SK-N-SH (cell line): ENCODE results near the gene MEFV. TPM values are rescaled to one million over a fixed set of nuclear protein-coding genes. Genes with fewer than 3 reads are reported as not detected.

Experiments
- CTCF ChIA-PET: fragments of 300-600, 350-600 bp; formaldehyde crosslinking; extraction: SDS; loops from one replicate; lab custom pipeline; 2021; lab: Yijun Ruan, JAX
- POLR2A ChIA-PET: fragments of 350-600 bp; sonication (Branson Sonifier 250); formaldehyde crosslinking; extraction: SDS; loops from one replicate; lab custom pipeline; 2020; ENCODE audit warnings: antibody characterized with exemption, inconsistent platforms; lab: Yijun Ruan, JAX
- DNase-seq: peaks from one replicate; pipeline ENCODE4 v3.0.0; 2012
- H2AFZ ChIP-seq: fragments of 200-600 bp; sonication (generic); 2 replicates; pipeline ENCODE4 v1.8.1; 2016; ENCODE audit warnings: antibody characterized with exemption, mild to moderate bottlenecking, low read depth
- H3F3A ChIP-seq: fragments of 200-600 bp; sonication (generic); replicated peaks from 2 replicates; pipeline ENCODE3; 2016; ENCODE audit warnings: antibody characterized with exemption, mild to moderate bottlenecking; ENCODE audit not compliant: insufficient read depth
- H3K27ac ChIP-seq, 2 experiments: fragments of 200-500 bp in 1 of 2; fragments of 200-600 bp in 1 of 2; sonication (Bioruptor generic) in 1 of 2; sonication (generic), shearing (Covaris generic) in 1 of 2; 2 replicates each; pipeline versions ENCODE4 v1.5.1 to v1.6.1; 2014 to 2016; ENCODE audit warnings: low read depth in 2 of 2, inconsistent platforms in 1 of 2, low read length in 1 of 2, mild to moderate bottlenecking in 1 of 2, mixed read lengths in 1 of 2
- H3K27me3 ChIP-seq: fragments of 200-600 bp; sonication (generic), shearing (Covaris generic); 2 replicates; pipeline ENCODE4 v1.6.1; 2016; ENCODE audit warnings: mixed run types; ENCODE audit not compliant: insufficient read depth
- H3K36me3 ChIP-seq, 2 experiments: fragments of 200-500 bp in 1 of 2; fragments of 200-600 bp in 1 of 2; sonication (Bioruptor generic) in 1 of 2; sonication (generic) in 1 of 2; replicated peaks in 1 of 2; 2 replicates each; pipeline versions ENCODE3 to v1.5.1; 2014 to 2016; ENCODE audit warnings: low read length in 1 of 2, mild to moderate bottlenecking in 1 of 2; ENCODE audit not compliant: insufficient read depth in 2 of 2, control insufficient read depth in 1 of 2
- H3K4me1 ChIP-seq, 2 experiments: fragments of 200-500 bp in 1 of 2; fragments of 200-600 bp in 1 of 2; sonication (Bioruptor generic) in 1 of 2; sonication (generic), shearing (Covaris generic) in 1 of 2; 2 replicates each; pipeline versions ENCODE4 v1.5.1 to v1.6.1; 2014 to 2016; ENCODE audit warnings: low read depth in 1 of 2, low read length in 1 of 2, mixed run types in 1 of 2; ENCODE audit not compliant: insufficient read depth in 2 of 2, control insufficient read depth in 1 of 2
- H3K4me2 ChIP-seq: fragments of 200-600 bp; sonication (generic), shearing (Covaris generic); 2 replicates; pipeline ENCODE4 v1.6.1; 2017; ENCODE audit warnings: mixed run types
- H3K4me3 ChIP-seq, 2 experiments: fragments of 200-500 bp in 1 of 2; fragments of 200-600 bp in 1 of 2; sonication (Bioruptor generic) in 1 of 2; sonication (generic), shearing (Covaris generic) in 1 of 2; 2 replicates each; pipeline versions ENCODE4 v1.5.1 to v1.8.1; 2014 to 2016; ENCODE audit warnings: low read depth in 2 of 2, inconsistent platforms in 1 of 2, low read length in 1 of 2, mild to moderate bottlenecking in 1 of 2, mixed read lengths in 1 of 2, moderate library complexity in 1 of 2
- H3K79me2 ChIP-seq: fragments of 200-600 bp; sonication (generic); 2 replicates; pipeline ENCODE4 v1.8.1; 2017; ENCODE audit warnings: mild to moderate bottlenecking; ENCODE audit not compliant: insufficient read depth
- H3K9ac ChIP-seq: fragments of 200-600 bp; sonication (generic); 2 replicates; pipeline ENCODE4 v1.6.1; 2017; ENCODE audit warnings: mixed run types
- H3K9me2 ChIP-seq: fragments of 200-600 bp; sonication (generic); 2 replicates; pipeline ENCODE4 v1.6.1; 2017; ENCODE audit warnings: mixed run types
- H3K9me3 ChIP-seq: fragments of 200-600 bp; sonication (generic); 2 replicates; pipeline ENCODE4 v1.6.1; 2017; ENCODE audit warnings: mixed run types, mild to moderate bottlenecking, moderate library complexity
- H4K20me1 ChIP-seq: fragments of 200-600 bp; sonication (generic); 2 replicates; pipeline ENCODE4 v1.6.1; 2017; ENCODE audit warnings: mild to moderate bottlenecking, mixed run types; ENCODE audit not compliant: insufficient read depth
- CHD2 ChIP-seq: fragments of 150-350 bp; IDR thresholded peaks from 2 replicates; pipeline ENCODE4 v1.6.1; 2018; ENCODE audit warnings: low read length; ENCODE audit not compliant: partially characterized antibody
- ELF1 ChIP-seq: IDR thresholded peaks from 2 replicates; pipeline ENCODE4 v1.4.0; 2012
- EZH2phosphoT487 ChIP-seq: fragments of 200-600 bp; sonication (generic); IDR thresholded peaks from 2 replicates; pipeline ENCODE4 v1.6.1; 2017; ENCODE audit warnings: low read depth, mixed run types, mild to moderate bottlenecking, antibody characterized with exemption, moderate library complexity, borderline replicate concordance
- FOSL2 ChIP-seq: IDR thresholded peaks from 2 replicates; pipeline ENCODE4 v1.4.0; 2012; ENCODE audit warnings: low read depth, mild to moderate bottlenecking, moderate library complexity, borderline replicate concordance
- GABPA ChIP-seq: IDR thresholded peaks from 2 replicates; pipeline ENCODE4 v1.4.0; 2012; ENCODE audit warnings: low read depth, mild to moderate bottlenecking
- MEF2A ChIP-seq: IDR thresholded peaks from 2 replicates; pipeline ENCODE4 v1.4.0; 2012; ENCODE audit warnings: low read depth, borderline replicate concordance
- MXI1 ChIP-seq: IDR thresholded peaks from 2 replicates; pipeline ENCODE4 v1.6.1; 2012; ENCODE audit warnings: mild to moderate bottlenecking, low read depth, low read length, improper control_type of control experiment
- NFIC ChIP-seq: IDR thresholded peaks from 2 replicates; pipeline ENCODE4 v1.4.0; 2012; ENCODE audit warnings: borderline replicate concordance
- NRF1 ChIP-seq: IDR thresholded peaks from 2 replicates; pipeline ENCODE4 v1.6.1; 2012; ENCODE audit warnings: low read depth, mild to moderate bottlenecking, low read length
- RCOR1 ChIP-seq: fragments of 150-350 bp; IDR thresholded peaks from 2 replicates; pipeline ENCODE4 v1.6.1; 2017; ENCODE audit warnings: antibody characterized with exemption, low read length
- RXRA ChIP-seq: IDR thresholded peaks from 2 replicates; pipeline ENCODE4 v1.4.0; 2012; ENCODE audit warnings: low read depth, mild to moderate bottlenecking, borderline replicate concordance
- SIN3A ChIP-seq: IDR thresholded peaks from 2 replicates; pipeline ENCODE4 v1.6.1; 2012; ENCODE audit warnings: low read depth, mild to moderate bottlenecking, low read length, moderate library complexity, borderline replicate concordance
- TCF12 ChIP-seq: IDR thresholded peaks from 2 replicates; pipeline ENCODE4 v1.4.0; 2012
- WGBS: methylation state at CpG from one replicate; pipeline ENCODE4 v1.1.6; 2017; ENCODE audit warnings: low lambda C conversion rate; 5-methylcytosine and 5-hydroxymethylcytosine counted together
- polyA plus RNA-seq, 3 experiments: library from polyadenylated mRNA; depleted of rRNA; stranded (reverse); fragments of >200 nt; gene quantifications; 2 replicates each; pipeline ENCODE4 v1.2.3, GENCODE V29; 2012
- TF ChIP-seq, protein P1 (sequence below): fragments of 200-600 bp; sonication (generic); IDR thresholded peaks from 2 replicates; pipeline ENCODE4 v1.6.1; 2017; ENCODE audit warnings: antibody characterized with exemption, mild to moderate bottlenecking, moderate library complexity
- TF ChIP-seq, protein P2 (sequence below): IDR thresholded peaks from 2 replicates; pipeline ENCODE4 v1.4.0; 2012; ENCODE audit warnings: low read depth, borderline replicate concordance
- TF ChIP-seq, protein P3 (sequence below): fragments of 150-350 bp; IDR thresholded peaks from 2 replicates; pipeline ENCODE4 v1.6.1; 2017; ENCODE audit warnings: antibody characterized with exemption, low read length, low read depth, borderline replicate concordance

Gene MEFV
- polyA plus RNA-seq, 1 of the 3 experiments (the other 2 are of a cell fraction): not detected

DNA sequence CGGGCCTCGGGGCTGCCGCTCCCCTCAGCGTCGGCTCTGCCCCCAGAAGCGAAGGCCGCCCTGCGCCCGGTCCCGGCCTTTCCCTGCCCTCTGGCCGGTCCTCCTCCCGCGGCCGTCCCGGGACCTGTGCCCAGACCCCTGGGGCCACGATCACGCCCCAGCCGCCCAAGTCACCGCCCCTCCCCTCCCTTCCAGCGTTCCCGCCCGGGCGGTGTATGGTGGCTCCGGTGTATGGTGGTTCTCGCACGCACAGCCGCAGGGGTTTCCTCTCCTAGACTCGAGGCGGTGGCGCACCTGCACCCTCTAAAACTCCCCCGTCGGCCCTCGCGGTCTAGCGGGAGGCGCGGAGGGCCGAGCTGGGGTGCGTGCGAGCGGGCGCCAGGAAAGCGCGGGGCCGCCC lies 38.8 kb upstream of the MEFV start:
- H3K27ac ChIP-seq: no peak overlapping the region
- ChIA-PET POLR2A (no interaction called here), CTCF (no interaction called here)
- no peaks in the 10 kb centered on the region for H3K27me3 ChIP-seq
- H3F3A ChIP-seq: peaks cover 8% of the 10 kb centered on the region
- peaks cover 34 to 65% of the 10 kb centered on the region in 2 experiments for H3K36me3 ChIP-seq
- no peaks in the 10 kb centered on the region for H4K20me1 ChIP-seq
- peaks cover 23% of the 10 kb centered on the region for H3K79me2 ChIP-seq
- no peak overlapping the region for H2AFZ ChIP-seq
- no peaks in the 10 kb centered on the region for H3K9me2 ChIP-seq
- H3K4me3 ChIP-seq: no peak overlapping the region; a peak in 1 of 4 replicates
- H3K9ac ChIP-seq: no peak overlapping the region
- DNase-seq: no peak
- TF ChIP-seq CHD2 (no peak), GABPA (no peak), EZH2phosphoT487 (no peak), NFIC (no peak), MXI1 (no peak), ELF1 (no peak), FOSL2 (no peak), RXRA (no peak), RCOR1 (no peak), SIN3A (no peak), TCF12 (no peak), MEF2A (no peak), NRF1 (no peak)
- TF ChIP-seq, protein P1, sequence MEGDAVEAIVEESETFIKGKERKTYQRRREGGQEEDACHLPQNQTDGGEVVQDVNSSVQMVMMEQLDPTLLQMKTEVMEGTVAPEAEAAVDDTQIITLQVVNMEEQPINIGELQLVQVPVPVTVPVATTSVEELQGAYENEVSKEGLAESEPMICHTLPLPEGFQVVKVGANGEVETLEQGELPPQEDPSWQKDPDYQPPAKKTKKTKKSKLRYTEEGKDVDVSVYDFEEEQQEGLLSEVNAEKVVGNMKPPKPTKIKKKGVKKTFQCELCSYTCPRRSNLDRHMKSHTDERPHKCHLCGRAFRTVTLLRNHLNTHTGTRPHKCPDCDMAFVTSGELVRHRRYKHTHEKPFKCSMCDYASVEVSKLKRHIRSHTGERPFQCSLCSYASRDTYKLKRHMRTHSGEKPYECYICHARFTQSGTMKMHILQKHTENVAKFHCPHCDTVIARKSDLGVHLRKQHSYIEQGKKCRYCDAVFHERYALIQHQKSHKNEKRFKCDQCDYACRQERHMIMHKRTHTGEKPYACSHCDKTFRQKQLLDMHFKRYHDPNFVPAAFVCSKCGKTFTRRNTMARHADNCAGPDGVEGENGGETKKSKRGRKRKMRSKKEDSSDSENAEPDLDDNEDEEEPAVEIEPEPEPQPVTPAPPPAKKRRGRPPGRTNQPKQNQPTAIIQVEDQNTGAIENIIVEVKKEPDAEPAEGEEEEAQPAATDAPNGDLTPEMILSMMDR: no peak
- TF ChIP-seq, protein P2, sequence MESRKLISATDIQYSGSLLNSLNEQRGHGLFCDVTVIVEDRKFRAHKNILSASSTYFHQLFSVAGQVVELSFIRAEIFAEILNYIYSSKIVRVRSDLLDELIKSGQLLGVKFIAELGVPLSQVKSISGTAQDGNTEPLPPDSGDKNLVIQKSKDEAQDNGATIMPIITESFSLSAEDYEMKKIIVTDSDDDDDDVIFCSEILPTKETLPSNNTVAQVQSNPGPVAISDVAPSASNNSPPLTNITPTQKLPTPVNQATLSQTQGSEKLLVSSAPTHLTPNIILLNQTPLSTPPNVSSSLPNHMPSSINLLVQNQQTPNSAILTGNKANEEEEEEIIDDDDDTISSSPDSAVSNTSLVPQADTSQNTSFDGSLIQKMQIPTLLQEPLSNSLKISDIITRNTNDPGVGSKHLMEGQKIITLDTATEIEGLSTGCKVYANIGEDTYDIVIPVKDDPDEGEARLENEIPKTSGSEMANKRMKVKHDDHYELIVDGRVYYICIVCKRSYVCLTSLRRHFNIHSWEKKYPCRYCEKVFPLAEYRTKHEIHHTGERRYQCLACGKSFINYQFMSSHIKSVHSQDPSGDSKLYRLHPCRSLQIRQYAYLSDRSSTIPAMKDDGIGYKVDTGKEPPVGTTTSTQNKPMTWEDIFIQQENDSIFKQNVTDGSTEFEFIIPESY: no peak
- TF ChIP-seq, protein P3, sequence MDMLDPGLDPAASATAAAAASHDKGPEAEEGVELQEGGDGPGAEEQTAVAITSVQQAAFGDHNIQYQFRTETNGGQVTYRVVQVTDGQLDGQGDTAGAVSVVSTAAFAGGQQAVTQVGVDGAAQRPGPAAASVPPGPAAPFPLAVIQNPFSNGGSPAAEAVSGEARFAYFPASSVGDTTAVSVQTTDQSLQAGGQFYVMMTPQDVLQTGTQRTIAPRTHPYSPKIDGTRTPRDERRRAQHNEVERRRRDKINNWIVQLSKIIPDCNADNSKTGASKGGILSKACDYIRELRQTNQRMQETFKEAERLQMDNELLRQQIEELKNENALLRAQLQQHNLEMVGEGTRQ: no peak
- no peaks in the 10 kb centered on the region for H3K4me1 ChIP-seq
- H3K4me2 ChIP-seq: no peak overlapping the region
- peaks cover 3% of the 10 kb centered on the region; the same call in 1 of the 2 replicates for H3K9me3 ChIP-seq
- WGBS: 97% methylated on average over 38 of the region's 45 CpGs
